GM12801 (cell line): ENCODE data around the gene PRTFDC1.

Experiments
- CTCF ChIP-seq: IDR thresholded peaks from one replicate; pipeline ENCODE4 v1.5.1; 2011; ENCODE audit warnings: control low read depth; ENCODE audit not compliant: insufficient read length; ENCODE audit errors: extremely low read depth

Gene PRTFDC1

GRCh38 chr10:24858288-24859270, 93.8 kb downstream of the PRTFDC1 start:
- no peak for TF ChIP-seq CTCF

DNA sequence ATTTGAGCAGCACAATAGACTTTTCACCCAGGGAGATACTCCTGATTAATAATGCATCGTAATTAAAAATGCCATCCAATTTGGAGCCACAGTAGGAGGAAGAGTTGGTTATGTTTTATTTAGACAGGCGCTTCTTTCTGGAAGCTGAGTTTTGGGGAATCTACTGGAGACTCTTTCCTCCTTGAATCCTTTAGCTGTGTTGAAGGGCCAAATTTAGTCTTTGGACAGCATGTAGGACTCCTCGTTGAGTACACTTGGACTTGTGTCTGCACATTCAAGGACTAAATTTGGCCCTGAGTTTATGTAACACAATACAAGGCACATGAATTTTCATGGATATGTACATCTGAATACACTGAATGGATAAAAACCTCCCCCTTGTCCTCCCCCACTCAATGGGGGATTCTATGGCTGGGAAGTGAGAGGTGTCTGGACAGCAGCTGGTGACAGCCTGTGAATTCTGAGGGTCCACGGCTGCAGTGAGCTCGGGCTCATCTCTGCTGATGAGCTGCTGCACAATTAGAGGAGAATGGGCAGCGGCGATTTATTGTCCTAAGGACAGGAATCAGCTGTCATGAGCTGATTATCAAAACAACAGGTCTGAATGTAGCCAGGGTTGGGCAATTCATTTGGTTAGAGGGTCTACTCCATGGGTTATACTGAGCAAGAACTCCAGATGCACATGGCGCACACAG, 95.2 kb downstream of the PRTFDC1 start:
- TF ChIP-seq CTCF = no peak

- TF ChIP-seq CTCF = no peak
Observed at GRCh38 chr10:24854256-24854655, 98.2 kb downstream of the PRTFDC1 start.

GRCh38 chr10:24853661-24854060, 98.7 kb downstream of the PRTFDC1 start:
- TF ChIP-seq CTCF = no peak

DNA sequence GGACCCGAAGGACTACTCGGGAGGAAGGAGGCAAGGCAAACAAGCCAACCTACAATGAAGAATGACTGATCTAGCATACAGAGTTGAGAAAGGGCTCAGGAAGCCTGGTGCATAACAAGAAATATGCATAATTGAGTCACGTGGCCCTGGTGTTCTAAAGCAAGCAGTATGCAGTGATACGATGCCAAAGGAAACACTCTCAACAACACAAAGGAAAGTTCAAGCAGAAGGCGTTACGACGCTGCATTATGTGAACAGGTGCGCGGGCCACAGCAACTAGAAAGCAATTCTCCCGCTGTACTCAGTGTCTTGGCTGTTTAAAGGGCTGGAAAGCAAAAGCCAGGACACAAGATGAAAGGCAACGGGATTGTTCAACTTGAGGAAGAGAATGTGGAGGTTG, 100.8 kb downstream of the PRTFDC1 start:
- no peak for TF ChIP-seq CTCF

DNA sequence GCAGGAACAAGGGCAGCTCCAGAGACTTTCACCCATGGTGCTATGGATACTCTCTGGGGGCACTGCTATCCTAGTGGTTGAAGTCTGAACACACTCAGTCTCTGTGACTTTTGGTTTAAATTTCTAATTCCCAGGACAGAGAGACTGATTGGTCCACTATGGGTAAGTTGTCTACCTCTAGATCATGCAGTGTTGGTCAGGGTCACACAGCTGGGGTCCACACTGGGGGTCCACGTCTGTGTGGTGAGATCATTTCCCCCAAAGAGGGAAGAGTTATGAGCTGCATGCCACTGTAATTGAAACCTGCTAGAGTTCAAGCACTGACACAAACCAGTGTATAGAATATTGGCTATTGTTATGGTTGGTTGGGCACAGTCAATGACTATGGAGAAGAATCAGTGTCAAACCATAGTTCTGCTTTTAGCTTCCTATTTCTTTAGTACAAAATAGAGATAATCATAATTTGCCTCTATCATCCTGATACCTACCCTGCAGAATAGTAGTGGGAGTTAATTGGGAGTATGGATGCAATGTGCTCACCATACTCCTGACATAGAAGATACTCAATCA, 101.6 kb downstream of the PRTFDC1 start:
- no peak for TF ChIP-seq CTCF
